Measurements from ENCODE around the gene GSTA2. TPM values are rescaled to one million over a fixed set of nuclear protein-coding genes. Genes with fewer than 3 reads are reported as not detected.
"Not testable (repeated sequence)": the region's sequence is repeated elsewhere in the genome, so short reads cannot be mapped to it uniquely, and the experiment has no call there.

GSTA2 gene
- total and polyA plus RNA-seq, 8 donors, result 0.13 to 2.7 TPM; not detected in 6

GRCh38 chr6:52779237-52779636, 16.0 kb upstream of the GSTA2 start:
- Histone ChIP-seq H3K4me1 (no peaks in the 10 kb centered on the region), H3K27me3 (no peaks in the 10 kb centered on the region), H3K4me3 (no peak overlapping the region), H3K9me3 (peaks cover 0 to 2% of the 10 kb centered on the region in 2 donors), H3K36me3 (no peaks in the 10 kb centered on the region), H3K27ac (no peak overlapping the region)
- ATAC-seq, result no peak
- DNase-seq, result no peak
- TF ChIP-seq, protein P1, sequence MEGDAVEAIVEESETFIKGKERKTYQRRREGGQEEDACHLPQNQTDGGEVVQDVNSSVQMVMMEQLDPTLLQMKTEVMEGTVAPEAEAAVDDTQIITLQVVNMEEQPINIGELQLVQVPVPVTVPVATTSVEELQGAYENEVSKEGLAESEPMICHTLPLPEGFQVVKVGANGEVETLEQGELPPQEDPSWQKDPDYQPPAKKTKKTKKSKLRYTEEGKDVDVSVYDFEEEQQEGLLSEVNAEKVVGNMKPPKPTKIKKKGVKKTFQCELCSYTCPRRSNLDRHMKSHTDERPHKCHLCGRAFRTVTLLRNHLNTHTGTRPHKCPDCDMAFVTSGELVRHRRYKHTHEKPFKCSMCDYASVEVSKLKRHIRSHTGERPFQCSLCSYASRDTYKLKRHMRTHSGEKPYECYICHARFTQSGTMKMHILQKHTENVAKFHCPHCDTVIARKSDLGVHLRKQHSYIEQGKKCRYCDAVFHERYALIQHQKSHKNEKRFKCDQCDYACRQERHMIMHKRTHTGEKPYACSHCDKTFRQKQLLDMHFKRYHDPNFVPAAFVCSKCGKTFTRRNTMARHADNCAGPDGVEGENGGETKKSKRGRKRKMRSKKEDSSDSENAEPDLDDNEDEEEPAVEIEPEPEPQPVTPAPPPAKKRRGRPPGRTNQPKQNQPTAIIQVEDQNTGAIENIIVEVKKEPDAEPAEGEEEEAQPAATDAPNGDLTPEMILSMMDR (IDR thresholded peaks at IDR 0.05), result no peak
- intact Hi-C loops (cut with DNase I), result no loop called here

DNA sequence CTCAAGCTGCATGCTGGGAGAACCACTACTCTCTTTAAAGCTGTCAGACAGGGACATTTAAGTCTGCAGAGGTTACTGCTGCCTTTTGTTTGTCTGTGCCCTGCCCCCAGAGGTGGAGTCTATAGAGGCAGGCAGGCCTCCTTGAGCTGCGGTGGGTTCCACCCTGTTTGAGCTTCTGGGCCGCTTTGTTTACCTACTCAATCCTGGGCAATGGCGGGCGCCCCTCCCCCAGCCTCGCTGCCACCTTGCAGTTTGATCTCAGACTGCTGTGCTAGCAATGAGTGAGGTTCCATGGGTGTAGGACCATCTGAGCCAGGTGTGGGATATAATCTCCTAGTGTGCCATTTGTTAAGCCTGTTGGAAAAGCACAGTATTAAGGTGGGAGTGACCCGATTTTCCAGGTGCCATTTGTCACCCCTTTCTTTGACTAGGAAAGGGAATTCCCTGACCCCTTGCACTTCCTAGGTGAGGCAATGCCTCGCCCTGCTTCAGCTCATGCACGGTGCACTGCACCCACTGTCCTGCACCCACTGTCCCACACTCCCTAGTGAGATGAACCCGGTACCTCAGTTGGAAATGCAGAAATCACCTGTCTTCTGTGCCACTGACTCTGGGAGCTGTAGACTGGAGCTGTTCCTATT, 13.6 kb upstream of the GSTA2 start:
- H3K36me3 ChIP-seq; H3K9me3 ChIP-seq; intact Hi-C loops (cut with DNase I); DNase-seq; ATAC-seq; H3K4me1 ChIP-seq; H3K27ac ChIP-seq; H3K27me3 ChIP-seq; H3K4me3 ChIP-seq: not testable (repeated sequence)

- H3K4me1 ChIP-seq; H3K9me3 ChIP-seq; intact Hi-C loops (cut with DNase I); H3K4me3 ChIP-seq; H3K27me3 ChIP-seq; ATAC-seq; DNase-seq; H3K27ac ChIP-seq; H3K36me3 ChIP-seq: not testable (repeated sequence)
Measured at GRCh38 chr6:52769399-52769798, 6.1 kb upstream of the GSTA2 start.

- H3K4me3 ChIP-seq; H3K36me3 ChIP-seq; ATAC-seq; H3K4me1 ChIP-seq; H3K27ac ChIP-seq; DNase-seq; H3K9me3 ChIP-seq; H3K27me3 ChIP-seq; intact Hi-C loops (cut with DNase I): not testable (repeated sequence)
Measured at GRCh38 chr6:52767658-52768057, 4.4 kb upstream of the GSTA2 start.

DNA sequence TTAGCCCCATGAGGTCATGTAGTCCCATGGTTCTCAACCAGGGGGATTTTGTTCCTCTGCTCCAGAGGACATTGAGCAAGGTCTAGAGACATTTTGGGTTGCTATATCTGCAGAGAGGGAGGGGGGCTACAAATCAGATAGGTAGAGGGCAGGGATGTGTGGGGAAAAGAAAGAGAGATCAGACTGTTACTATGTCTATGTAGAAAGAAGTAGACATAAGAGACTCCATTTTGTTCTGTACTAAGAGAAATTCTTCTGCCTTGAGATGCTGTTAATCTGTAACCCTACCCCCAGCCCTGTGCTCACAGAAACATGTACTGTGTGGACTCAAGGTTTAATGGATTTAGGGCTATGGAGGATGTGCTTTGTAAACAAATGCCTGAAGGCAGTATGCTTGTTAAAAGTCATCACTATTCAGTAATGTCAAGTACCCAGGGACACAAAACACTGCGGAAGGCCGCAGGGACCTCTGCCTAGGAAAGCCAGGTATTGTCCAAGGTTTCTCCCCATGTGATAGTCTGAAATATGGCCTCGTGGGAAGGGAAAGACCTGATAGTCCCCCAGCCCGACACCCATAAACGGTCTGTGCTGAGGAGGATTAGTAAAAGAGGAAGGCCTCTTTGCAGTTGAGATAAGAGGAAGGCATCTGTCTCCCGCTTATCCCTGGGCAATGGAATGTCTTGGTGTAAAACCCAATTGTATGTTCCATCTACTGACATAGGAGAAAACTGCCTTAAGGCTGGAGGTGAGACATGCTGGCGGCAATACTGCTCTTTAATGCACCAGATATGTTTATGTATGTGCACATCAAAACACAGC, 1.4 kb downstream of the GSTA2 start:
- ATAC-seq; H3K4me1 ChIP-seq; H3K27me3 ChIP-seq; DNase-seq; H3K27ac ChIP-seq; H3K36me3 ChIP-seq; H3K4me3 ChIP-seq; H3K9me3 ChIP-seq; intact Hi-C loops (cut with DNase I): not testable (repeated sequence)

- ATAC-seq (peak; percentile 58), DNase-seq (no peak)
- TF ChIP-seq, protein P1 (IDR thresholded peaks at IDR 0.05), result no peak
- Histone ChIP-seq H3K27ac (no peak overlapping the region), H3K4me3 (no peak overlapping the region), H3K36me3 (no peaks in the 10 kb centered on the region), H3K4me1 (no peaks in the 10 kb centered on the region), H3K27me3 (no peaks in the 10 kb centered on the region), H3K9me3 (no peaks in the 10 kb centered on the region)
- intact Hi-C loops (cut with DNase I), result no loop called here
Measured at GRCh38 chr6:52760105-52760765, 3.0 kb downstream of the GSTA2 start.

- Histone ChIP-seq H3K4me3 (no peak overlapping the region), H3K27me3 (no peaks in the 10 kb centered on the region), H3K4me1 (no peaks in the 10 kb centered on the region), H3K27ac (no peak overlapping the region), H3K36me3 (no peaks in the 10 kb centered on the region), H3K9me3 (no peaks in the 10 kb centered on the region)
- intact Hi-C loops (cut with DNase I), result no loop called here
- TF ChIP-seq, protein P1 (IDR thresholded peaks at IDR 0.05), result no peak
- DNase-seq (no peak), ATAC-seq (peak; percentile 35)
Measured at GRCh38 chr6:52759085-52759484, 4.2 kb downstream of the GSTA2 start.

- H3K9me3 ChIP-seq; intact Hi-C loops (cut with DNase I); H3K27me3 ChIP-seq; DNase-seq; H3K36me3 ChIP-seq; ATAC-seq; H3K4me3 ChIP-seq; H3K27ac ChIP-seq; H3K4me1 ChIP-seq: not testable (repeated sequence)
Measured at GRCh38 chr6:52757651-52758338, 5.5 kb downstream of the GSTA2 start.
